HG03103 (cell line): Measurements from ENCODE around the gene MRPL55.
A peak's percentile ranks its signal among the peaks of the same experiment; 100 is the strongest.

ENCODE experiments used
- ATAC-seq: cut with Tn5 transposase; IDR thresholded peaks from one replicate; pipeline ENCODE4 v1.9.1; 2021; ENCODE audit warnings: low read depth; ENCODE audit not compliant: unreplicated experiment

The MRPL55 gene

DNA sequence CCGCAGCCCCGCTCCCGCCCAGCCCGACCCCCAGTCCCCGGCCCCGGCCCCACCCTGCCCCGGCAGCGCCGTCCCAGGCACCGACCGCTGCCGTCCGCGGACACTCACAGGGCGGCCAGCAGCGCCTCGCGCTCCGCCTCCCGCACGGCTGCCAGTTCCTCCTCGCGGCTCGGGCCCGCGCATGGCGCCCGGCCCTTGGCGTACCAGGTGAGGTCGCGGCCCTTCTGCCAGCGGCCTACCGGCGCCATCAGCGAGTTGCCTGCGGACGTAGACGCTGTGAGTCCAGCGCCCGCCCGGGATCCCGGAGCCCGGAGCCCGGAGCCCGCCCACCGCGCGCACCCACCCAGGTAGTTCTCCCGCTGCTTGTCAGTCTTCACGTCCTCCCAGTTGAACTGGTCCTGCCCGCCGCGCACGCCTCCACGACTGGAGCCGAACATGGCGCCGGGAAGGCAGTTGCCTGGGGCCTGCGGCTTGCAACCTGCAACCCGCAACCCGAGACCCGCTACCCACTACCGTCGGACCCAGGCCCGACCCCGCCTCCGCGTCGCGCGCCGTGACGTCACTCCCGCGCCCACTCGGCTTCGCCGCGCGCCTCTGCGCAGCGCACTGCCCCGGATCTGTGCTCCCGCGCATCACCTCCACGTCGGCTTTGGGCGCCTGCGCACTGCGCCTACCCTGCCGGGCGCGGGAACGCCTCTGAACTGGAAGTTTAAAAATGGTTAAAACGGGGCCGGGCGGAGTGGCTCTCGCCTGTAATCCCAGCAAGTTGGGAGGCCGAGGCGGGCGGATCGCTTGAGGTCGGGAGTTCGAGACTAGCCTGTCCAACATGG lies 6.1 kb downstream of the MRPL55 start, which contains the start of gene C1orf35:
Gene C1orf35, minus strand, starts transcription at position 535 of the 830 bp plus-strand sequence. Its CDS starts 98 bp downstream, at position 437.
- ATAC-seq: peak; percentile 63

DNA sequence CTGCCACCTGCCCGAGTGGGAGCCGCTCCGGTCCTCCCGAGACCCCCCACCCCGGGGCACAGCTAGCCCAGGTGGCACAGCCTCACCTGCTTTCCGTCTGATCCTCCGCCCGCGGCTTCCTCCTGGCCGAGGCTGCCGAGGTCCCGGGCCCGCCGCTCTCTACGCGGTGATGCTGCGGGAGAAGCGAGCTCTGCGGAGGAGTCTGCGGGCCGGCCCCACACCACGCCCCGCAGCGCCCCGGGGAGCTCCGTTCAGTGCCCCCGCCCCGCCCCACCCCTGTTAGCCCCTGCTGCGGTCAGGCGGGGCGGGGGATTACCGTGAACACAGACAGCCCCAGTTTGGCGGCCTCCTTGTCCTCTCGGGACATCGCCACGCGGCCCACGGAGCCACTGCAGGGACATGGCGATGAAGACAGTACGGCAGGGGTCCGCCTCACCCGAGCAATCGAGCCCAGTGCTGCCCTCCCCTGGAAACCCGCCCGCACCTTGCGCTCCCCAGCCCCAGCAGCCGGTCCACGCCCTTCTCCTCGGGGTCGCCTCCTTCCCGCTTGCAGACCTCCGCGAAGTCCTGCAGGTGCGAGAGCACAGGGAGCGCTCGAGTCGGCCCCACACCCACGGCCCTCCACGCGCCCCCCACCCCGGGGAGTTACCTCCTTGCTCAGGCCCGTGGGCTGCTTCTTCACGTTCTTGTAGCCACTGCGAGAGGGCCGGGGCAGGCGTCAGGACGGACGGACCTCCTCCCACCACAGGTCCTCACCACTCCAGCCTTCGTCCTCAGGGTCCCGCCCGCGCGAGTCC lies 6.9 kb downstream of the MRPL55 start:
- ATAC-seq: peak; percentile 18

DNA sequence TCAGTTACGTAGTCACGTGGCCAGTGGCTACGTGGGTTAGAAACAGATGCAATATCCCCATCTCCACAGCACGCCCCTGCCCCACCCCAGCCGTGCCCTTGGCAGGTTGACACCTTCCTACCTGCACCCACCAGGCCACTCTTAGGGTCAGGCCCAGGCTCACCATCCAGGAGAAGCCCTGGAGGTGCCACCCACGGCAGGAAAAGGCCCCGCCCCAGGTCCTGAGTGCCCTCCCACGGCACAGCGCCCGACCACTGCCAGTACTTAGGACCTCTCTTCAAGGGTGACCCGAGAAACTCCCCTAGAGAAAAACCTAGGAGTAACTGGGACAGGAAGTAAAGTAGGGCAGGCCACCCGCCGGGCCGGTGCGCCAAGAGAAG lies 7.5 kb downstream of the MRPL55 start:
- ATAC-seq: no peak

- no peak for ATAC-seq
Measured at GRCh38 chr1:228100822-228101613, 8.1 kb downstream of the MRPL55 start.

DNA sequence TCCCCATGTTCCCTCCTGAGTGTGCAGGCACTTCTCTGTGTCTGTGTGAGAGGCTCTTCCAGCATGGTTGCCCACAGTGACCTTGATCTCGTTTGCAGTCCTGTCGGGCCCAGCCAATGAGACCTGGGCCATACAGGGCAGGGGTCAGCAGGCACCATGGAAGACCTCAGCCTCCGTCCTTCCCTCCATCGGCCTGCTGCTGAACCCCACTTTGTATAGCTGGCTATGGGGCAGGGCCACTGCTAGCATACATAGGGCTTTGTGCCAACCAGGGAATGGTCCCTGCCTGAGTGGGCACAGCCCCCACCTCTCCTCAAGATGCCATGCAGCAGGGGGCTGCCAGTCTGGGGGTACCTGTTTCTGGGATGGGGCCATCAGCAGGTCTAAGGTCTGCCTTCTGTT lies 9.8 kb downstream of the MRPL55 start:
- no peak for ATAC-seq

- no peak for ATAC-seq
Measured at GRCh38 chr1:228098323-228098931, 10.7 kb downstream of the MRPL55 start.

- no peak for ATAC-seq
Measured at GRCh38 chr1:228097333-228098081, 11.6 kb downstream of the MRPL55 start.

GRCh38 chr1:228096416-228097332 lies 12.4 kb downstream of the MRPL55 start:
- no peak for ATAC-seq

- no peak for ATAC-seq
Measured at GRCh38 chr1:228095938-228096337, 13.2 kb downstream of the MRPL55 start.

DNA sequence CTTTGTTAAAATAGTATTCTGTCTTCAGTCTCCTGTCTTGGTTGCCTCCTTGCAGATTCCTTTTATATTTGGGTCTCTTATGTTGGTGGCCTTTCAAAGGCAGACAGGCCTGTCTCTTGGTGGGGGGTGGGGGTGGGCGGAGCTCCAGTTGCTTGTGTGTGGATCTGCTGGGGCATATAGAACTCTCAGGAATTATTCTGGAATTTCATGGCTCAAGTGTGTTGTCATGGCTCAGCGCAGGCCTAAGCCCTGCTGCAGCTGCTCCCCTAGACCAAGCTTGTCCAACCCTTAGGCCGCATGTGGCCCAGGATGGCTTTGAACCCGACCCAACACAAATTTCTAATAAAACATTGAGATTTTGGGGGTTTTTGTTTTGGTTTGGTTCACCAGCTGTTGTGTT lies 13.9 kb downstream of the MRPL55 start:
- ATAC-seq: no peak

DNA sequence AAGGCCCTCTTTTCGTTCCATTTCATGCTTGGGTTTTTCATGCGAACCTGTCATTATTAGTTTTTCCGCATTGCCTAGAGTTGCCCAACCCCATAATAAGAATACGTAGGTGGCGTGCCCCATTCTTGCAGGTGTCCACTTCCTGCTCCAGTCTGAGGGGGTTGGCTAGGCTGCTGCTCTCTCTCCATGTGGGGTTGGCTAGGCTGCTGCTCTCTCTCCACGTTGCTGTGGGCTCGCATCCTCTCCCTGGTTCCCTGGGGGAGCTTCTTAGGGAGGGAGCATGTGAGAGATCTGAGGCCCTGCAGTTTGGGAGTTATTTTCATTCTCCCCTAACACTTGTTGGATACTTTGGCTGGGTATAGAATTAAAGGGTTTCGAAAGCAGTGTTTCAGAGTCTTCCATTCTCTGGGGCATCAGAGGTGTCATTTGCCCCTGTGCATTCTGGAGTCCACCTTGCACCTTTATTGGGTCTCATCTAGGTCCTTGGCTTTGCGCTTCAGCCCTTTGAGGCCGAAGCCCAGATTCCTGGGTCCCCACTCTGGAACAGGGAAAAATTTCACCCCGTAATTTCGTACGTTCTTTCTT lies 14.6 kb downstream of the MRPL55 start:
- ATAC-seq: no peak

GRCh38 chr1:228093050-228093906 lies 15.8 kb downstream of the MRPL55 start:
- ATAC-seq: no peak

GRCh38 chr1:228092342-228093049 lies 16.6 kb downstream of the MRPL55 start:
- ATAC-seq: no peak

DNA sequence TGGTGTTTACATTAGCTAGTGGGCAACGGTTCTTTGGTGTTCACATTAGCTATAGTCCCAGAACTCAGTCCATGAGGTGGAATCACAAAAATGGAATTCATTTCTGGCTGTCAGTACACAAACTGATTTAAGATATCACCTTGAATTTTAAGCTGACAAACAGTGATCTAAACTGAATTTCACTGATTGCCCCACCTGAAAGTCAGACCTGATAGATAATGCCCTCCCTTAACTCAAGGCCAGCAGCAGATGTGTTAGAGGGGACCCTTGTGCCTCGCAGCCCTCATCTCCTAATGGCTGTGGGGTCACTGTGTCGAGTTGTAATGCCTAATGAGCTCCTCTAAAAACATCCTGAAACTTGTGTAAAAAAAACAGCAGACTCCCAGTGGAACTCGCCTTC lies 18.0 kb downstream of the MRPL55 start:
- ATAC-seq: no peak

- no peak for ATAC-seq
Measured at GRCh38 chr1:228090613-228091081, 18.5 kb downstream of the MRPL55 start.

DNA sequence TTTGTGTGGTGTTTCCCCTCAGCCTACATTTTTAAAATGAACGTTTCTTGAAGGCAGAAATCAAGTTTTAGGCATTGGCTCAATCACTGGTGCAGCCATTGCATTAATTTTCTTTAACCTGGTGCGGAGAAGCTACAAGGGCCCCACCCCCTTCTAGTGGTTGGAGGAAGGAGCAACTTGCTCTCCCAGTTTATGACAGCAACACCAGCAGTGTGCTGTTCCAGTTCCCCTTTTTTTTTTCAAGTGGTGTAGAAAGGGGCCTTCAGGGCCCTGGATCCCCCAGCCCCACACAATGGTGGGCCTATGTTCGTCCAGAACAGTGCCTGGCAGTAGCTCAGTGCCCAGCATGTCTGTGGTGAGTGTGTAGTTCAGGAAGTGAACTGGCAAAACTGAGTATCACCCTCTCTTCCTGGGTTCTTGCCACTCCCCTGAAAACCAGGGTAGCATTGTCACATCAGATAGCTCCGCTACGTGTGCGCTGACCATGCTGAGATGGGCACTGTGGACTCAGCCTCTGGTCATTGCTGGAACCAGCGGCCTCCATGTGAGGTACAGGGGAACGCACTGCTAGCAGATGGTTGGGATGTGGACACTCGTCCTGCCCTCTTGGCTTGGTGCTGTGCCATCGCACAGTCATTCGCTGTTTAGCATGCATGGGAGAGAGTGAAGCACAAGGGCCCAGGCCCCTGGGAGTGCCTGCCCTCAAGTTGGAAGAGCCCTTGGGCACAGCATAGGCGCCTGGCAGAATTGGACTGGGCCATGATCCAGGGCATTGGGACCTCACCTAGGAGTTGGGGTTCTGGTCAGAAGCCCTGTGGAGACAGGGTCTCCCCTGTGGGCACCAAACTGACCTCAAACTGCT lies 19.3 kb downstream of the MRPL55 start:
- peak; percentile 51 for ATAC-seq
